Caki2 (cell line): ENCODE measurements around the gene STX1A. TPM values are rescaled to one million over a fixed set of nuclear protein-coding genes. Genes with fewer than 3 reads are reported as not detected.
"Not testable (repeated sequence)": the region's sequence is repeated elsewhere in the genome, so short reads cannot be mapped to it uniquely, and the experiment has no call there.

ENCODE experiments used
- DNase-seq: peaks from one replicate; pipeline ENCODE4 v3.0.0-alpha.2; 2015; ENCODE audit warnings: low read depth
- in situ Hi-C: cut with HindIII; loops from 2 replicates; pipeline ENCODE4 v1.10.0; 2016; ENCODE audit warnings: low sequenced_read_pairs, low pct_unique_long_range_greater_than_20kb, mixed read lengths
- total RNA-seq: library from RNA; depleted of rRNA; stranded (reverse); fragments of >200 nt; shearing (Covaris generic); gene quantifications from 2 replicates; pipeline ENCODE4 v1.2.3, GENCODE V29; 2014; ENCODE audit warnings: low replicate concordance

The STX1A gene
- total RNA-seq, 1 experiment from 2014 or later = 8.5 TPM

DNA sequence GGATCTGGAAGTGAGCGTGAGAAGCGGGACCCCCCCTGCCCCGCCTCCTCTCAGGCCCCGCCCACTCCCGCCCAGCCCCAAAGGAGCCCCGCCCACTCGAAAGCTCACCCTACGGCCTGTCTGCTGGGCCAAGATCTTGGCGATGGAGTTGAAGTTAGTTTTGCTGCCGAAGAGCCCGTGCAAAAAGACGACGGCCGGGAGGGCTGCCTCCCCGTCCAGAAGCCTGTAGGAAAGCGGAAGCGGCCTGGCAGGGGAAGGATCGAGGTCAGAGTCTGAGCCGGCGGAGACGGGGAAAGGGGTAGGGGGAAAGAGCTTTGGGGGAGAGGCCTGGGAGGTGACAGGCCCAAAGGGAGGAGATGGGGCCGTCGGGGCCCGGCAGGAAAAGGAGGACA is 18.7 kb upstream of the STX1A start:
- peak; percentile 76 for DNase-seq
- in situ Hi-C loops = no loop called here

GRCh38 chr7:73737491-73738219 is 18.2 kb upstream of the STX1A start:
- in situ Hi-C loops = no loop called here
- no peak for DNase-seq

- DNase-seq = no peak
- in situ Hi-C loops = no loop called here
Measured at GRCh38 chr7:73736885-73737284, 17.4 kb upstream of the STX1A start.

- in situ Hi-C loops = no loop called here
- no peak for DNase-seq
Measured at GRCh38 chr7:73735528-73735905, 16.0 kb upstream of the STX1A start.

GRCh38 chr7:73734619-73735527 is 15.4 kb upstream of the STX1A start:
- in situ Hi-C loops = no loop called here
- peak; percentile 97 for DNase-seq

GRCh38 chr7:73732397-73732796 is 12.9 kb upstream of the STX1A start:
- no peak for DNase-seq
- in situ Hi-C loops = no loop called here

GRCh38 chr7:73730485-73730884 is 11.0 kb upstream of the STX1A start:
- no peak for DNase-seq
- in situ Hi-C loops = no loop called here

DNA sequence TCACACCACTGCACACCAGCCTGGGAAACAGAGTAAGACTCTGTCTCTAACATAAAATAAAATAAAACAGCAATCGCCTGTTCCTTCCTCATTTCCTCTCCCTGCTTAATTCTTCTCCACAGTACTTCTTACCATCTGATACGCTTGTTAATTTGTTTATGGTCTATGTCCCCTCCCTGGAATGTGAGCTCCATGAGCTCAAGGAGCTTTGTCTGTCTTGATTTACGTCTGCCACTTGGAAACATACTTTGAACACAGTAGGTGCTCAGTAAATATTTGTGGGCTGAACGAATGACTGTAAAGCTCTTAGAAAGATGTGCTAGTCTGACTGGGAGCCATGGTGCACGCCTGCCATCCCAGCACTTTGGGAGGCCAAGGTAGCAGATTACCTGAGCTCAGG is 9.1 kb upstream of the STX1A start:
- in situ Hi-C loops = no loop called here
- DNase-seq = no peak

DNA sequence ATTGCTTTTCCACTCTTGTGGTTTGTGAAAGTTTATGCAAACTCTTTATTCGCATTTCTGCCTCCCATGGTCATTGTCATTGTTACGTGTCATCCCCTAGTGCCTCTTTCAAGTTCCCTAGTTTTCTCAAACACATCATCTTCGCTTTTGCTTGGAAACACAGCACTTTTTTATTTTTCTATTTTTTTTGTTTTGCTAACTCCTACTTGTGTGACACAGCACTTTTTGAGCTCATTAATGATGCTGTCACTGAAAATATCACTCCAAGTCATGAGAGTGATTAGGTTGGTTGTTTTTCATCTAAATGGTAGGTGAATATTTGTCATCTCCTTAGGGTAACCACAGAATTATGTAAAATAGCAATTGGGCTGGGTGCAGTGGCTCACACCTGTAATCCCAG is 8.5 kb upstream of the STX1A start:
- in situ Hi-C loops = no loop called here

DNA sequence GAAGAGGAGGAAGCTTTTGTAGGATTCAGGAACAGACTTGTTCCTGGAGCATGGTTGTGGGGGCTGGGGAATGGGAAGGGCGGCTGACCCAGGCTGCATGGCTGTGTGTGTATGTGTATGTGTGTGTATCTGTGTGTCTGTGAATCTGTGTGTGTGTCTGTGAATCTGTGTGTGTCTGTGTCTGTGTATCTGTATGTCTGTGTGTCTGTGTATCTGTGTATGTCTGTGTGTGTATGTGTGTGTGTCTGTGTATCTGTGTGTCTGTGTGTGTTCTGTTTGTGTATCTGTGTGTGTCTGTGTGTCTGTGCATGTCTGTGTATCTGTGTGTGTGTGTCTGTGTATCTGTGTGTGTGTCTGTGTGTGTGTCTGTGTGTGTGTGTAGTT is 6.6 kb upstream of the STX1A start:
- in situ Hi-C loops = no loop called here
- no peak for DNase-seq

More for the DNA sequence above, 8.5 kb upstream of the STX1A start:
- peak; percentile 69 for DNase-seq

- no peak for DNase-seq
- in situ Hi-C loops = no loop called here
Measured at GRCh38 chr7:73723813-73724212, 4.3 kb upstream of the STX1A start.

GRCh38 chr7:73722785-73723184 is 3.3 kb upstream of the STX1A start:
- in situ Hi-C loops = no loop called here
- DNase-seq = no peak

DNA sequence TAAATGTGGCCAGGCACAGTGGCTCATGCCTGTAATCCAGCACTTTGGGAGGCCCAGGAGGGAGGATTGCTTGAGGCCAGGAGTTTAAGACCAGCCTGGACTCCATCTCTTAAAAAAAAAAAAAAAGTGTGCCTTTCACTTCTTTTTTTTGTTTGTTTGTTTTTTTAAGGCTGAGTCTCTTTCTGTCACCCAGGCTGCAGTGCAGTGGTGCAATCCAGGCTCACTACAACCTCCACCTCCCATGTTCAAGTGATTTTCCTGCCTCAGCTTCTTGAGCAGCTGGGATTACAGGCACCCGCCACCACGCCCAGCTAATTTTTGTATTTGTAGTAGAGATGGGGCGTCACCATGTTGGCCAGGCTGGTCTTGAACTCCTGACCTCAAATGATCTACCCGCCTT is 2.7 kb upstream of the STX1A start:
- in situ Hi-C loops = not testable (repeated sequence)
- DNase-seq = peak; percentile 49

- in situ Hi-C loops = no loop called here
- DNase-seq = no peak
Measured at GRCh38 chr7:73721377-73721817, 1.9 kb upstream of the STX1A start.

GRCh38 chr7:73720443-73720842 is 974 bp upstream of the STX1A start:
- in situ Hi-C loops, DNase-seq: not testable (repeated sequence)

DNA sequence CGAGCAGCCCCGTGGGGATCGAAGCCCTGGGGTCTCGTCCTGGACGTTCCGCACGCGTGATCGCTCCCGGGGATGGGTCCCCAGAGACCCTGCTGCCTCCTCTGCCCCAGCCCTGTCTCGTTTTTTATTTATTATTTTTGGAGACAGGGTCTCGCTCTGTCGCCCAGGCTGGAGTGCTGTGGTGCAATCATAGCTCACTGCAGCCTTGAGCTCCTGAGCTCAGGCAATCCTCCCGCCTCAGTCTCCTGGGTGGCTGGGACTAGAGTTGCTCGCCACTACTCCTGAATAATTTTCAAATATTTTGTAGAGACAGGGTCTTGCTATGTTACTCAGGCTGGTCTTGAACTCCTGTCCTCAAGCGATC is 319 bp upstream of the STX1A start:
- in situ Hi-C loops = no loop called here

DNA sequence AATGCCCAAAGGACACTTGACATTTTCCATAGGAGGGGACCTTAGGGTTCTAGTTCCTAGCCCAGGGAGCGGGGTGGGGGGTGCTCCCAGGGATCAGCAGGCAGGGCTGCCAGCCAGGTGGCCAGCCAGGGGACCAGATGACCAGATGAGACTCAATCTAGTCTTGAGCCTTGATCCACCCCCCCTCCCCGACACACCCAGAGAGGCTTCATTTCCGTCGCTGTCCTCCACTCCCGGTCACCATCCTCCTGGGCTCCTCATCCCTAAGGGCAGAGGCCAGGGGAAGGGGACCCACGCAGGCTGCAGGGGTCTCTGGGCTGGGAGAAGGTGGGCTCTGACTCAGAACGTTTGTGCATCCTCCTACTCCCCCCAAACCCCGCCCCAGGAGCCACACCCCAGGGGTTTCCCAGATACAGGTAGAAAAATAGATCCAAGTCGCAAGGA is 1.0 kb downstream of the STX1A start:
- peak; percentile 56 for DNase-seq
- in situ Hi-C loops = no loop called here

More for the DNA sequence above, 319 bp upstream of the STX1A start:
- DNase-seq = no peak

GRCh38 chr7:73717991-73718405 is 1.5 kb downstream of the STX1A start:
- in situ Hi-C loops = no loop called here
- peak; percentile 79 for DNase-seq

DNA sequence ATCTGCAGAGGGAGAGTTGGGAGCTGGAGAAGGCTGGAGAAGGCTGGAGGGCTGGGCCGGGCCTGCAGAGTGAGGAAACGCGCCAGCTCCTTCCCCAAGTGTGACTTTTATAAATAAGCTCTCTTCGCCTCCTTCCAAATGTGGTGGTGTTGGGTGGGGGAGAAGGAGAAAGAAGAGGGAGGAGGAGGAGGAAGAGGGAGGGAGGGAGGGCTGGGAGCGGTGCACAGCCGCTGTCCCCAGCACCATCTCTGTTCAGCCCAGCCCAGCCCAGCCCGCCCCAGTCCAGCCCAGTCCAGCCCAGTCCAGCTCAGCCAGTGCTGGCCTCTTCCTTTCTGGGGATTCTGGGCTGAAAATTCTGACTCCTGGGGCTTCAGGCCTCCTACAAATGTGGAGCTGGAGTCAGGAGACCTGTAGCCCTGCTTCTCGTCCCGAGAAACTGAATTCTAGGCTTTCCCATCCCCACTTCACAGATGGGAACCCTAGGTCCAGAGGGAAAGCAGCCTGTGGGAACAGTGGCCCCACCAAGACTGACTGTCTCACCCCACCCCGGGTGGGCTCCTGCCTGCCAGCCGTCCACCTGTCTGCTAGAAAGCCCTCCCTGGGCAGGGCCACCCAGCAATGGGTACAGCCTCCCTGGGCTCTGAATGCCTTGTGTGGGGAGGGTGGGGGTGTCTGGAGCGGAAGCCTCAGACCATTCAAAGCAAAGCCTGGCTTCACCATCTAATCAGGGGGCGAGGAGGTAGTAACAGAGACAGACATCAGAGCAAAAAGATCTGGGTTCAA is 2.3 kb downstream of the STX1A start:
- DNase-seq = no peak
- in situ Hi-C loops = no loop called here
